Stimulated activated CD4-positive, alpha-beta T cell treated with anti-CD3 and anti-CD28 coated beads, Interleukin-15, amount 100 ng/mL, for 48 hours (primary cell): ENCODE measurements around the gene OR2T35.

Source experiments
- DNase-seq, 2 donors: peaks; one replicate each; pipeline ENCODE4 v3.0.0-alpha.2; 2020; ENCODE audit warnings: low read depth in 2 of 2

Gene OR2T35

DNA sequence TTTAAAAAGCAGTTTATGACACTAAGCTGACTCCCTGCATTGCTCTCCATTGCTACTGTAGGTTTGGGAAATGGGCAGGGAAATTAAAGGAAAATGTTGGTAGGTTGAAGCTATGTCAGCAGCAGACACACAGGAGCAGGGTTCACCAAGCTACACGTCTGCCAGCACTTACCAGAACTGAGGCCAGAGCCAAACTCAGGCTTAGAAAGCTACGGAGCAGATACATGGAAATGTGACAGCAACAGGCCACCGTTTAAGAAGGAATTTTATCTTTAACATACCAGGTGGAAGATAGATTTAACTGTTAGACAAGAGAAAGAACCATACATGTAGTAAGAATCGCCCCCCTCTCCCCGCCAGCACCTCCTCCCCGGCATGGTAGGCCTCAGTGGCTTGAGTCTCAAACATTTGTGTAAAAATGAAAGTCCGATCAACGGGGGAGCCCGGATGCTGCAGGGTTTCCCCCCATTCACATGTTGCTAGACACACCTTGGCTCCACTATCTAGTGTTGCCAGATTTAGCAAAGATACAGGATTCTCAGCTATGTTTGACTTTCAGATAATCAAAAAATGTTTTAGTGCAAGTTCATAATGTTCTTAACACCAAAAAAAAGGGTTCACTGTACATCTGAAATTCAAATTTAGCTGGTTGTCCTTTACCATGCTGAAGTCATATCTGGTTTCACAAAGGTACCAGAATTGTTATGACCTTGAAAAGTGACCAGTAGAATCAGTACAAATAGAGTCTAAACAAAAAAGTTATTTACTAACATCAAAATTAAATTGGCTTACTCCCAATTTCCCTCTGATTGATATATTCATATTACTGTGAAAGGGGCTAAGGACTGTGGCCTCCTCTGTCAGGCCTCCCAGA is 16.9 kb downstream of the OR2T35 start:
- DNase-seq: no peak

DNA sequence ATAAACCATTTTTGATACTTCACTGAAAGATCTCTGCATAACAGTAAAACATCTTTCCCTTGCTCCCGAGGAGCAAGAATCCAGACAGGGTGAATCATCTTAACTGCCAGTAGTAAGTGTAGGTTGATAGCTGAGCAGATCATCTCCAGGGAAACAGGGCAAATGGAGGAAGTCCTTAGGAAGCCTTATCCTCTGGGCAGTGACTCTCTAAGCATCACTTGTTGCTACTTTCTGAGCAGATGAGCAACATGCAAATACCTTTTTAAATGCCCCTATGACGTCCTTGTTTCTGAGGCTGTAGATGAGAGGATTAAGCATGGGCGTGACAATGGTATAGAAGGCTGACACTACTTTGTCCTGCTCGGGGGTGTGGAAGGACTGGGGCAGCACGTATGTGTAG is 19.1 kb downstream of the OR2T35 start:
- DNase-seq: no peak

DNA sequence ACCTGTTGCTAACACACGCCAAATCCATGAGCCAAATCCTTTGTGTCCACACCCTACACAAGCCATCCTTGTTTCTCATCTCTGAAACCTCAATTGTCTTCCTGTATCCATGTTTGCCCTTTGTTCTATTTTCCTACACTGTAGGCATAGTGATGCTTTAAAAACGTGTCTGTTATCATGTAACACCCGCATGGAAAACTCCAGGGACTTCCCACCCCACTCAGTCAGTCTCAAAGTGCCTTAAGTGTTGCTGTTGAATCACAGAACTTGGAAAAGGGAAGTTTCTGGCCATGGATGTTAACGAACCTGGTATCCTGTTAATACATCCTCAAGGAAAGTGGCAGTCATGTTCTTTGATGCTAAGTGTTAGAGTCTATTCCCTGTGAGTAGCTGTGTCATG is 19.9 kb downstream of the OR2T35 start:
- DNase-seq: no peak

DNA sequence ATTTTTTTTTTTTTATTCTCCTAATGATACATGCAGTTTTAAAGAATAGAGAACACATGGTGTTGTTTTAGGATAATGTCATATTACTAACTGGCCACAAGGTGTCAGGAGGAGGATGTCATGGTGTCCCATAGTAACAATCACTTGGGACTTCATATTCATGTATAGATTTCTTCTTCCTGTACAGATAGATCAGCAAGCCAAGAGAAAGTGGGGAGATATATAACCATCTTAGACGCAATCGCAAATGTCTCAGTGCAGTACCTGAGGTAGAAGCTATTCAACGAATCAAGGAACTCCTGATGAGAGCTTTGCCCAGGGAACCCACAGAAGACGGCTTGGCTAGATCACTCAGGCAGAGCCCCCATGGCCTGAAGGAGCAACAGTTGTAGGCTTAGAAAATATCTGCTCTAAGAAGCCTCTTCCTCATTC is 22.5 kb downstream of the OR2T35 start:
- DNase-seq: no peak

DNA sequence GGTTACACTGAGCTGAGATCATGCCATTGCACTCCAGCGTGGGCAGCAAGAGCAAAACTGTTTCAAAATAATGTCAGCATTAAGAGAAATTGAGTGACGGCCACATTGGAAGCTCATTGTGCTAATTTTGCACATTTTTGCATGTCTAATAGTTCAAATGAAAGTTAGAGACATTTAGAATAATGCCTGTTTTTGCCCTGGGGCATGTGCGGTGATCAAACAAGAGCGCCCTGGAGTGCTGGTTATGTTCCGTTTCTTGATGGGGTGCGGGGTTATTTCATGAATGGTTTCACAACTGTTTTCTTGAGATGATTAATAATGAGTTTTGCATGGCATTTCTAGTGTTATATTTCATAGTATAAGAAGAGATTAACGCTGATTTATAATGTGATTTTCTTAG is 23.3 kb downstream of the OR2T35 start:
- no peak for DNase-seq

DNA sequence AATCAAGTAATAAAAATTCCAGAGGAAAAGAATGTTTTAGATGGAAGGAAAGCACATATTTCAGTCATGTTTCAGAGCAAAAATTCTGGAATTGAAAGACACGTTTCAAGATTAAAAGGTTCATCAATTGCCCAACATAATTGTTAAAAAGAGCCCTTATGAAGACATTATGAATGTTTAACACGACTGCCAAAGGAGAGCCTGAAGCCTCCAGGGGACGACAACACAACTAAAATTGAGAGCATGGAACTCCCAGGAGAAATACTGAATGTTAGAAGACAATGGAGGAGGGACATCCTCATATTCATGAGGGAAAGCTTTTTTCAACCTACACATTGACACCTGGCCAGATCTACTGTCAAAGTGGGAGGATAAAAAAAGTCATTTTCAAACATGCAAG is 26.2 kb downstream of the OR2T35 start:
- peak in 1 of 2 donors; percentile 36 for DNase-seq

DNA sequence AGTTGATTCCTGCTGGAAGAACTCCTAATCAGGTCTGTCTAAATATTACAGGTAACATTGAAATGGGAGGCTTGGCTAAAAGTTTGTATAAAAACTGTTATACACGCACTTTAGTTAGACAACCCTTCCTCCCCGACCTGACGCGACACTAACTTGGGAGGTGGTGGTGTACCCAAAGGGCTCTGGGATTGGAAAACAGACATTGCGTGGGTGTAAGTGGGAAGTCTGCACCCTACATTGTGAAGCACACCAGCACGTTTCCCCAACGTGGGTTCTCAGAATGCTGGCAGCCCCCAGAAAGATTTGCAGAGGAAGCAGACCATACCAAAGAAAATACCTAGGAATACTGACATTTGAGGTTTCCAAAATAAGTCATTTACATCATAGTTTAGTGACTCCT is 27.0 kb downstream of the OR2T35 start:
- DNase-seq: no peak

DNA sequence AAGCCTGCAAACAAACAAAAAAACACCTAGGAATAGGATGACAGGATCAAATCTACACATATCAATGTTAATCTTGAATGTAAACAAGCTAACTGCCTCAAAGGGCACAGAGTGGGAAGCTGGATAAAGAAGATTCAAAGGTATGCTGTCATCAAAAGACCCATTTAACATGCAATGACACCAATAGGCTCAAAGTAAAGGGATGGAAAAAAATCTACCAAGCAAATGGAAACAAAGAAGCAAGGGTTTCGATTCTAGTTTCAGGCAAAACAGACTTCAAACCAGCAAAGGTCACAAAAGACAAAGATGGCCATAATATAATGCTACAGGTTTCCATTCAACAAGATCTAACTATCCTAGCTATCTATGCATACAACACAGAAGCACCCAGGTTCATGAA is 31.3 kb downstream of the OR2T35 start:
- DNase-seq: no peak

DNA sequence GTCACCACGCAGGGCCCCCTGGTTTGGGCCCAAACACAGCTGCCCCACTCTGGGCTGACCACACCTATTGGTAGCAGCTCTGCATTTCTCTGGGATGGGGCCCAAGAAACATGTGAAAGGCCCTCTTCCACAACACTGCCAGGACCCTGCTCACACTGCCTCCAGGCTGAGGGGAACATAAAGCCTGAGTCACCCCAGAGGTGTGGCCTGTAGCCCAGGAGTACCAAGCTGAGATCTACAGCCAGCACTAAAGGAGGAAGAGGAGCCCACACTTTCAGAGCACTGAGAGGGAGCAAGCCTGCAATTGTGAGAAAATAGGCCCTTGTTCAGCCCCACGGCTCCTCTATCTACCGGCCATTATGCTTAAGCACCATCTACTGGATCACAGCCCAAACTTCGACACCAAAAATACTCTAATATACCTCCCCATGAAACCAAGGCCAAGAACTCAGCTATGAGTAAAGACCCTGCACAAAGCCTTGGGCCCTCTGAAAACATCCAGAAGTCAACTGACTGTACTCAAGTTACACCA is 33.1 kb downstream of the OR2T35 start:
- DNase-seq: peak; percentile 12 to 22

DNA sequence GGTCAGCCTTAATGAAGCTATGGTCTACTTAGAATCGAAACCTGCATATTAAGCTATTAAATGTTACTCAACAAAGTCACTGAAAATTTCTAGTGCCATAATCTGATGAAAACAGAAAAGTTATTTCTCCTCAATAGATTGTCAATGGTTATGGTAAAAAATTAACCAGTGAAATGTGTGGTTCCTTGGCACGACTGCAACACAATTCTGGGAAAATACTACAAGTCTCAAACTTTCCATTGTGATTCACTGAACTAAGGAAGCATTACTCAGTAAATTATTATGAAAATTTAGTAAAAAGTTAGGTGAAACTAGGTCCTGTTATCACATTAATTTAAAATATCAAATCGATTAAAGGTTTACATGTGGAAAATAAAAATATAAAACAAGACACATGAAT is 34.8 kb downstream of the OR2T35 start:
- no peak for DNase-seq

DNA sequence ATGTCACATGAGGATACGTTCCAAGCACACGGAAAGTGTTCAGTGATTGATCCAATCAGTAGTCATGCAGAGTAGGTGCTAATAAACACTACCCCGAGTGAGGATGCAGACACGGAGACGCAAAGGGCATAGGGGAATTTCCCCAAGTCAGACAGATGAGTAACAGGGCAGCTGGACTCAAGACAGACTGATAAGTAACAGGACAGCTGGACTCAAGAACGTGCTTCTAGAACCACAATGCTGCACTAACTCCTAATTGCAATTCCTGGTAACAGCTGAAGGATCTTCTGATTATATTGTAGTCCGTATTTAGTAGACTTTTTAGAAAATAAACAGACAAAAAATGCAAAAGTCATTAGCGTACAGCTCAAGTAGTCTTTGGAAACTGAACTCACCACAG is 45.7 kb downstream of the OR2T35 start:
- DNase-seq: no peak

DNA sequence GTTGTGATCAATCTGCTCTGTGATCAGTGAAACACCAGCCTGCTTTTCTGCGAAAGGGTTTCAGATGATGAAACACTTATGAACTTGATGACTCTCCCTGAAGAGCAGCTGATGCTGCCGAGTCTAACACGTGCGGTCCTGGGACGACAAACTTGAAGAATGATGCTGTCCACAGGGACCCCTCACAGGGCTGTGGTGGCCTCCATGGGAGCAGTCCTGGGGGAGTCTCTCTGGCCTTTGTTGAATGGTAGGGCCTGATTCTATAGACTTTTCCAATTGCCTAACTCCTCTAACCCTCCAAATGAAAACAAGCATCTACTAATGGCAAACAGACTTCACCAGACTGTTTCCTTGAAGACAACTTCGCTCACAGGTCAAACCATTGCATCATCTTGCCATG is 47.5 kb downstream of the OR2T35 start, which contains the start of gene OR2T10:
OR2T10 (minus strand) TSS at position 112 of the 400 bp plus-strand sequence. CDS start 3,932 bp downstream, outside the sequence.
- DNase-seq: no peak

DNA sequence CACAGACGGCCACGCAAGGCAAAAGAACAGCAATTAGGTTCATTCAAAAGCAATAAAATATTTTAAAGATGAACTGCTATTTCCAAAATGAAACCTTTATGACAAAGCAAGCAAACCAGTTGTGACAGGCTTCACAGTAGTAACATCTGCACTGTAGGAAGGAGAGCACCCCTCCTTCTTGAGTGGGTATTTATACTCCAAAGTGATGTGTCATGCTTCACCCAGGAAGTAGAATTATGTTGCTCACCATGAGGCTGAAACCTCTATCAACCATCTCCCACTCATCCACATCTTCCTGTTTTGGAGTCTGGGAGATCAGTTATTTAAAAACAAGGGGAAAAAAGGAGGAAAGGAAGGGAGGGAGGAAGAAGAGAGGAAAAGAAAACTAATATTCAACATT is 48.5 kb downstream of the OR2T35 start:
- DNase-seq: no peak

DNA sequence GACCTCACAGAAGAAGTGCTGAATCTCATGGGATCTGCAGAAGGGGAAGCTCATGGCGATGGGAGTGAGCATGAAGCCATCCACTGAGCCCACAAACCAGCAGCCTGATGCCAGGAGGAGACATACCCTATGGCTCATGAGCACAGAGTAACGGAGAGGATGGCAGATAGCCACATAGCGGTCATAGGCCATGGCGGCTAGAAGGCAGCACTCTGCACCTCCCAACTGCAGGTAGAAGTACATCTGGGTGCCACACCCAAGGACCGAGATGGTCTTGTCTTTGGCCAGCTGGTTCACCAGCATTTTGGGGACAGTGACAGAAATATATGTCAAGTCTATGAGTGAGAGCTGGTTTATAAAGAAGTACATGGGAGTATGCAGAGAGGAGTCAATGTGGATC is 51.9 kb downstream of the OR2T35 start:
- DNase-seq: no peak

DNA sequence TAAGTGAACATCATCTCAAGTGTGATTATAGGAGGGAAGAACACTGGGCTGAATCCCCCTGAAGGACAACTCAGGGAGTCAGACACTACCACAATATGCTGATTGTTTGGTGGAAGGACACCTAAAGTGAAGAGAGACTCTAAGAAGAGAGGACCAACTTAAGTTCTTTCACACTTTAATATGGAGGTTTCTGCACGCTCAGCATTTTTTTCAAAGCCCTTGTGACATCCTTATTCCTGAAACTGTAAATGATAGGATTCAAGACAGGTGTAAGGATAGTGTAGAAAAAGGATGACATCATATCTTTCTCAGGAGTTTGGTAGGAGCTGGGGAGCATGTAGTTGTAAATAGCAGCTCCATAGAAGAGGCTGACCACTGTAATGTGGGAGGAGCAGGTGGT is 52.4 kb downstream of the OR2T35 start:
- DNase-seq: no peak

DNA sequence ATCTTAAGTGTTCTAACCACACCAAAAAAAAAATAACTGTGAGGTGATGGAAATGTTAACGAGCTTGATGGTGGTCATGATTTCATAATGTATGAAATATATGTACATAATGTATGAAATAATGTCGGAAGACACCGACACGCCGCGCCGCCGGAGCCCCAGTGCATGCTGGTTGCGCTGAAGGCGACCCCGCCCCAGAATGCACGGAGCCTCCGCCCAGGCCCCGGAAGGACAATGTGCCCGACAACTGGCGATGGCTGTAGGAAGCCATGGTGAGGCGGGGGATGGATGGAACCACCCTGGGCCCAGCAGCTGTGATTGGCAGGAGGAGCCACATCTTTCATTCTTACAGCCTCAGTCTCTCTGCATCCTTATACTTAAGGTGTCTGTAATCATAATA is 55.0 kb downstream of the OR2T35 start:
- DNase-seq: no peak

DNA sequence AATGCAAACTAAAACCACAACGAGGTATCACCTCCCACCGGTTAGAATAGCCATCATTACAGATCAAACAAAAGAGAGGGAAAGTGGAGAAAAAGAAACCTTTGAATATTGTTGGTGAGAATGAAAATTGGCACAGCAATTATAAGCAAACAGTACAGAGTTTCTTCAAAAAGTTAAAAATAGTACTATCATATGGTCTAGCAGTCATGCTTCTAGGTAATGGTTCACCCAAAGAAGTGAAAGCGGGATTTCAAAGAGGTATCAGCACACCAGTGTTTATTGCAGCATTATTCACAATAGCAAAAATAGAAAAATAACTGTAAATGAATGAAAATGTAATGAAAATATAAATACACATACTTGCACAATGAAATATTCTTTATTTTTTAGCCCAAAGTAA is 55.7 kb downstream of the OR2T35 start:
- DNase-seq: no peak
